ENCODE results near the gene COG3.

- no peak for TF ChIP-seq CTCF (IDR thresholded peaks at IDR 0.05; ENCODE audit: low read depth, low read length, missing input control)
- no peak for TF ChIP-seq TAF1 (conservative IDR thresholded peaks at IDR 0.05)
- TF ChIP-seq JUND (IDR thresholded peaks at IDR 0.05), result no peak
- TF ChIP-seq YY1 (IDR thresholded peaks at IDR 0.05), result no peak
Measured at GRCh38 chr13:45544520-45544919, 79.8 kb downstream of the COG3 start.
